H1 (cell line): ENCODE data around the gene CAMSAP3.

ENCODE experiments used
- ASH2L ChIP-seq: fragments of 200-600, 300-600 bp; sonication (generic); IDR thresholded peaks from one replicate; pipeline ENCODE4 v1.7.1; 2017; ENCODE audit warnings: low read length
- EP300 ChIP-seq, 2 experiments: IDR thresholded peaks; 1 replicate in 1 of 2; 2 replicates in 1 of 2; pipeline ENCODE4 v1.6.1; 2011 to 2012; ENCODE audit warnings: low read depth in 2 of 2, low read length in 2 of 2, mild to moderate bottlenecking in 2 of 2, borderline replicate concordance in 1 of 2, inconsistent platforms in 1 of 2, moderate library complexity in 1 of 2
- POLR2A ChIP-seq, 2 experiments: IDR thresholded peaks; 1 replicate in 1 of 2; 2 replicates in 1 of 2; pipeline ENCODE4 v1.6.1; 2011; ENCODE audit warnings: low read depth in 2 of 2, low read length in 2 of 2, mild to moderate bottlenecking in 2 of 2; ENCODE audit errors: control extremely low read depth in 1 of 2
- TAF1 ChIP-seq: IDR thresholded peaks from 2 replicates; pipeline ENCODE4 v1.6.1; 2011; ENCODE audit warnings: mild to moderate bottlenecking, low read depth, low read length

DNA sequence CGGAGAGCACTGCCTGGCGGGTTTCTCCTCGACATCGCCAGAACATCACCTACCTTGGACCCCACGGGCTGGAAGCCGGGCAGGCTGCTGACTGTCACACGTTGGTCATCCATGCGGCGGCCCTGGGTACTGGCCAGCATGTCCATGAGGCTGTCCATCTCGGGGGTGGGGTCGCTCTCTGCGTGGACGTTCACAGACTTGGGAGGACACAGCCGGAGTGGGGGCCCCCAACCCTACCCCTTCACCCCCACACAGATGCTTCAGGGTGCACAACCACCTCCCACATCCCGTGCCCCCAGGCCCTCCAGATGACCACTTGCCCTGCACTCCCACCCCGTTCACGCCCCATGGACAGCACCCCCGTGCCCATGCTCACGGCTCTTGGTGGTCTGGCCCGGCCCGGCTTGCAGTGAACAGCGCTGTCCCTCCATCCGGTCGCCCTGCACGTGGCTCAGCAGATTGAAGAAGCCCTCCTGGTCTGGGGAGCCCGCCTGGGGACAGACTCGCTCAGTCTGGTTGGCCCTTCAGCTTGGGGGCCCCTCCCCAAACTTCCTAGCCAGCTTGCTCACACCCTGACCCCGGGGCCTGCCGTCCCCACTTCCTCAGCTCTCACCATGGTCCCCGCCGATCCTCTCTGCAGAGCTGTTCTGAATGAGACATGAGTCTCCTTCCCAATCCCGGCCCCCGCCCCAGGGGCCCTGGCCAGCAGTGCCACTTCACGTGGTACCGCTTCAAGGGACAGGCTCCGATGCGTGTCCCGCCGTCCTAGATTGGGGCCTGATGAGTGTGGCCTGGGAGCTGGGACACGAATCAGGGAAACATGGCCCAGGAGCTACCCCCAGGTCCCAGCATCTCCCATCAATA lies 36.9 kb downstream of the CAMSAP3 start:
- TF ChIP-seq EP300 (IDR thresholded peaks at IDR 0.05; ENCODE audit: borderline replicate concordance in 1 of 2, low read depth in 2 of 2, low read length in 2 of 2) (no peak), ASH2L (no peak), POLR2A (IDR thresholded peaks at IDR 0.05; ENCODE audit: control extremely low read depth in 1 of 2, low read depth in 2 of 2, low read length in 2 of 2) (peak in 1 of 2 experiments; percentile 22; a peak in 1 of 3 replicates), TAF1 (no peak)
